ENCODE results near the gene MACROD2. TPM values are rescaled to one million over a fixed set of nuclear protein-coding genes. Genes with fewer than 3 reads are reported as not detected.

Gene MACROD2
- total RNA-seq, 1 donor from 2014 or later: 0.40 TPM

- peak in 1 of 2 donors; percentile 81 for DNase-seq (ENCODE audit: low read depth in 2 of 2)
These were observed 339.1 kb downstream of the MACROD2 start for GRCh38 chr20:14334306-14334930.

GRCh38 chr20:14335052-14335451 is 339.7 kb downstream of the MACROD2 start:
- DNase-seq (ENCODE audit: low read depth in 2 of 2): no peak

GRCh38 chr20:14336686-14337085 is 341.4 kb downstream of the MACROD2 start:
- peak in 1 of 2 donors; percentile 19 for DNase-seq (ENCODE audit: low read depth in 2 of 2)

- DNase-seq (ENCODE audit: low read depth in 2 of 2): peak; percentile 51 to 92
These were observed 342.3 kb downstream of the MACROD2 start, which contains the start of gene FLRT3 for GRCh38 chr20:14337400-14338171. Gene FLRT3 (minus strand): TSS chr20:14337612. CDS start chr20:14327506, 10,106 bp downstream.

DNA sequence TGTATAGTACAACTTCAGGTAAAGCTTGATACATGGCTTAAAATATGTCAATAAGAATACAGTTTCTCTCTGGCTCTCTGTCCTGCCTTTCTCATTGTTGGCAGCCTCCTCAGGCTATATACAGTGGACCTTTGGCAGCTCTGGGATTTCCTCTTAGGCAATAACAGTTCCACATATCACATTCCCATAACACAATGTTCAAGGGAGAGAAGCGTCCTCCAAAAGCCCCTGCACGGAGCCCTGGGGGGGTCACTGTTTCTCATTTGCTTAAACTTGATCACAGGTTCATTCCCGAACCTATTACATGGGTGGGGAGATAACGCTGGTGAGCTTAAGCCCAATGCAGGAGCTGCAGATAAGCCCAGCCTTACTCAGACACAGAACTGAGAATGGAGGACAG is 346.5 kb downstream of the MACROD2 start:
- DNase-seq (ENCODE audit: low read depth in 2 of 2): peak in 1 of 2 donors; percentile 55

- DNase-seq (ENCODE audit: low read depth in 2 of 2): no peak
These were observed 347.6 kb downstream of the MACROD2 start for GRCh38 chr20:14342918-14343317.

- DNase-seq (ENCODE audit: low read depth in 2 of 2): no peak
These were observed 348.3 kb downstream of the MACROD2 start for GRCh38 chr20:14343491-14344065.

DNA sequence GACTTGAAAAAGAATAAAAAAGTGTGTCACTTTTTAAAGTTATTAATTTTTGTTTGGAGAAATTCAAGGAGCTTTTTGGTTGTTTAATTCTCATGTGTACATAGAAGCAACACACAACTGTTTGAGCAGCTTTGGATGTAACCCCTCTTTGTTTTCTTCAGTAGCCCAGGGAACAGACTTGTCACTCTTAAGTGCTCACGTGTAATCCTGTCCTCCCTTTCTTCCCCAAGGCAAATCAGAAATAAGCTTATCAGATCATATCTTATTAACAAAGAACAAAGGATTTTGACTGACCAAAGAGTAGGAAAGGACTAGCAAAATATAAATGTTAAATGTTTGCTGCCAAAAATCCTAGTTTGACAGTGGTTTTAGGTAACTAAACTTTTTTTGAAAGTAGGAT is 349.4 kb downstream of the MACROD2 start:
- no peak for DNase-seq (ENCODE audit: low read depth in 2 of 2)

- no peak for DNase-seq (ENCODE audit: low read depth in 2 of 2)
These were observed 360.5 kb downstream of the MACROD2 start for GRCh38 chr20:14355791-14356190.

- DNase-seq (ENCODE audit: low read depth in 2 of 2): no peak
These were observed 365.1 kb downstream of the MACROD2 start for GRCh38 chr20:14360416-14360815.

- no peak for DNase-seq (ENCODE audit: low read depth in 2 of 2)
These were observed 366.4 kb downstream of the MACROD2 start for GRCh38 chr20:14361509-14362345.

GRCh38 chr20:14374196-14374595 is 378.9 kb downstream of the MACROD2 start:
- no peak for DNase-seq (ENCODE audit: low read depth in 2 of 2)

DNA sequence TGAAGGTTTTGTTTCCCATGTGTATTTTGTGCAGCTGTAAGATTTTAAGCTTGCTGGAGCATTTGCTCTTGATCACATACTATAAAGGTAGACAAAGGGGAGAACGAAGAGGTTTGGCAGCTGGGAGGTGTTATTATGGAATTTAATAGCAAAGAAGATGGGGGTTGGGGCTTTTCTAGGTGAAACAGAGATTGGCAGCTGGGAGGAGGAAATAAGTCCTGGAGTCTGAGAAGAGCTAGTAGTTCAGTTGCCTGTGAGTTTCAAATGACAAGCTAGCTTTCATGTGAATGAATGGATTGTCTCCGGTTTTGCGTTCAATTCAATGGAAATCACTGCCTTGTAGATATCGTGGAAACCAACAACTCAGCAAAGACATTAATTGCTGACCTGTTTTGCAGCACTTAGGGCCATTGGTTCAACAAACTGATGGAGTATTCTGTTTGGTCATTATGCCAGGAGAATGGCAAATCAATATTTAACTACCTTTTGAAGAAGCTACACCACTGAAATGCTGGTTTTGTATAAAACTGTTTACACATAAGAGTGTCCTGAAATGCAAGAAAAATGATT is 380.2 kb downstream of the MACROD2 start:
- no peak for DNase-seq (ENCODE audit: low read depth in 2 of 2)

GRCh38 chr20:14378326-14378725 is 383.0 kb downstream of the MACROD2 start:
- DNase-seq (ENCODE audit: low read depth in 2 of 2): no peak

- no peak for DNase-seq (ENCODE audit: low read depth in 2 of 2)
These were observed 388.0 kb downstream of the MACROD2 start for GRCh38 chr20:14383335-14383734.

- DNase-seq (ENCODE audit: low read depth in 2 of 2): no peak
These were observed 389.3 kb downstream of the MACROD2 start for GRCh38 chr20:14384416-14385175.

DNA sequence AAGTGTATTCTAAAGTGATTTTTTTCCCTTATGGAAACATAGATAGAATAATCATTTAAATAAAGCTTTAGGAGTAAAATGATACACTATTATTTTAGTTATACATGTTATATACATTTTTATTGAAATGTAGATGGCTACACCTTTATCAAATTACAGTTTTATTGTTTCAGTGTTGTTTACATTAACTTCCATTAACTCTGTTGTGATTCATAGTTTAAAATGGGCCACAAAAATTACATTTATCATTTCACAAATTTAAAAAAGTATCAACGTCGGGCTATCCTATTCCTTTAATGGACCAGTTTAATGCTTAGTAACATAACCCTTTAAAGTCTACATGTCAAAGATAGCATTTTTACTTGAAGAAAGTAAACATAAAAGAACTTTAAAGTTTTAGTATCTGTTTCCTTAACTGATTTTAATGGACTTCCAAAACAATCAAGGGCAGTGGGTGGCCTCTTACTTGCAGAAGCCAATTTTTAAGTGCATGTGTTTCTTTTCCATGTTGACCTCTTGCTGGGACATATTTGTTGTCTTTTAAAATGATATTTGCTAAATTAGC is 389.9 kb downstream of the MACROD2 start:
- no peak for DNase-seq (ENCODE audit: low read depth in 2 of 2)

GRCh38 chr20:14386726-14387125 is 391.4 kb downstream of the MACROD2 start:
- no peak for DNase-seq (ENCODE audit: low read depth in 2 of 2)

DNA sequence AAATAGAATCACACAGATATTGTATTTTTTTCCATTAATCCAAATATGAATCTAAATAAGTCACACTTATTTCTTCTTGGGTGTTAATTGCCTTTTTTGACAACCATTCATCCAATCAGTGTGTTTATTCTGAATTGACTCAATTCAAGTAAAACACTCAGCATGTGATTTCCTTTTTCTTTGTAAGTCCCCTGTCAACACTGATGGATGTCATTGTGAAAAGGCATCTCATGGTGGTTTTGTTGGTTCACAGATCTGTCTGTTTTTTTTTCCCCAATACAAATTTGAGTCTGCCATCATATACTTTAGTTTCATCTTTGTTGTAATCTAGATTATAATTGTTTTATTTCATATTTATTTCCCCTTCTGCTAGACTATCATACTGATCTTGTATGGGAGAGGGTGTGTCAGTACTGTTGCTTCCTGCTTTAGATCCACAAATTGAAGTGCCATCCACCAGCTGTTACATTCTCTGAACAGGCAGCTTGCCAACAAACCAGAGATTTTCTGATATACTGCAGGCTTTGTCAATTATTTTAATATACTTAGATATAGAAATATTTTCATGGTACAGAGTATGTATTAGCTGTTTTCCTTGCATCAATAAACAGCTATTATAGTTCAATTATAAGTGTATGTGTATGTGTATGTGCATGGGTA is 406.3 kb downstream of the MACROD2 start:
- DNase-seq (ENCODE audit: low read depth in 2 of 2): no peak

DNA sequence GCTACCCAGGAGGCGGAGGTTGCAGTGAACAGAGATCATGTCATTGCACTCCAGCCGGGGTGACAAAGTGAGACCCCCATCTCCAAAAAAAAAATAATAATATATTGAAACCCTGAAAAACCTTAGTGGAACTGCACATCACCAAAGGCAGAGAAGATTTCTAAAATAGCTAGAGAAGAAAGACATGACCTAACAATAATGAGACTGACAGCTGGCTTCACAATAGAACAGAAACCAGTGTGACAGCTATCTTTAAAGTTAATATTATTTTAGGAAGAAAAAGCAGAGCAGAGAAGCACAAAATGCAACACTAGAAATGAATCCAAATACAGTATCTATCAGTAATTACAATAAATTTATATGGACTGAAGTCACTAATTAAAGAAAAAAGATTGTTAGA is 409.2 kb downstream of the MACROD2 start:
- no peak for DNase-seq (ENCODE audit: low read depth in 2 of 2)

All from lung microvascular endothelial cell (primary cell).